T-helper 2 cell treated with Interferon-gamma antibody and Interleukin-4, amounts not matched to agents 100 ng/mL and 5 ng/mL, for 36 hours (primary cell): ENCODE measurements around the gene SCLY. TPM values are rescaled to one million over a fixed set of nuclear protein-coding genes. Genes with fewer than 3 reads are reported as not detected.
"Not testable (repeated sequence)": the region's sequence is repeated elsewhere in the genome, so short reads cannot be mapped to it uniquely, and the experiment has no call there.

Source experiments
- intact Hi-C: fragments of 100-400 bp; cut with micrococcal nuclease; formaldehyde crosslinking; loops from one replicate; pipeline ENCODE4 v1.15.1; 2023
- total RNA-seq: library from RNA; stranded (reverse); gene quantifications from 2 replicates; pipeline ENCODE4 v1.2.3, GENCODE V29; 2022

SCLY gene
- total RNA-seq, 1 donor from 2014 or later, result 40.4 TPM

DNA sequence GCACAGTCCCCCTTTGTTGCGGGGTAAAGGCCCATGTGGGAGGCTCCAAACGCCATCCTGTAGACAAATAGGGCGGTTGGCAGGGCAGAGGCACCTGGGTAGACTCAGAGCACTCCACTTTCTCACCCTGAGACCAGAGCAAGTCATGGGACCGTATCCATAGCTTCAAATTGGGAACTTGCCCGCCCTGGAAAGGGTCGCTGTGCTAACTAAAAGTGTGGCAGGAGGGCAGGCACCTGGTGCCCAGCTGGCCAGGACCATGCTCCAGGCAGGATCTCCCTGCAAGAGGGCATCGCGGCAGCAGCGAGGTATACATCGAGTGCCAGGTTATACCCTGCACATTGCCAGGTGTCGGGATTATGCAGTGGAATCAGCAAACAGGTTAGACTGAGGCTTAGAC lies 20.8 kb upstream of the SCLY start:
- intact Hi-C loops, result no loop called here

DNA sequence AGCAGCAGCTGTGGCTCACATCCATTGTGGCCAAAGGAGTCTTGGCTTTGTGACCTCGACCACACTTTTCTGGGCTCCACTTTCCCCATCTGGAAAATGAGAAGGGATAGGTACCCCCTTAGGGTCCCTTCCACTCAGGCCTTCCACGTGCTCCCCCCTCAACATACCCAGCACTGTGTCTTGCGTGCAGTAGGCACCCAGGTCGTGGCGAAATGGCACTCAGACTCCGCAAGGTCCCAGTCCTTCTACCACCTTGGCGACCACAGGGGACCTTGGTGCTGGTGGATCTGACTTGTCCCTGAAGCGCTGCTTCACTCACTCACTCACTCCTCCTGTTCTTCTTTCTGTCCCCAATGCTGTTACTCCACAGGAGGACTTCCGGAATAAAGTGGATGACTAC lies 19.9 kb upstream of the SCLY start:
- intact Hi-C loops, result no loop called here

DNA sequence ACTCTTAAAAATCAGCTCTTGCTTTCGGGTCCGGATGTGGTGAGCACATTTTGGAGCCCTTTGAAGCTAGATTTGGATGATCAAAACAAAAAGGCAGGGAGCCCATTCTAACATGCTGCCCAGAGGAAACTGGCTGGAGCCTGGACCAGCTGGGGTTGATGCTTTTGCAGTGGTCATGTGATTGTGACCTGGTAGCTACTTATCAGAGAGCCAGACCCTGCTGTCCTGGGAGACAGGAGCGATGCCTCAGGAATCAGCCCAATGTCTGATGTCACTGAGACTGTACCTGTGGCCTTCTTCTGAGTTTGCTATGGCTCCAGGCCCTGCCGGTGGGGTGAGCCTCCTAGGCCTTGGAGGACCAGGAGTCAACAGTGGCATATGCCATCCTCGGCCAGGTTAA lies 18.7 kb upstream of the SCLY start:
- intact Hi-C loops, result no loop called here

DNA sequence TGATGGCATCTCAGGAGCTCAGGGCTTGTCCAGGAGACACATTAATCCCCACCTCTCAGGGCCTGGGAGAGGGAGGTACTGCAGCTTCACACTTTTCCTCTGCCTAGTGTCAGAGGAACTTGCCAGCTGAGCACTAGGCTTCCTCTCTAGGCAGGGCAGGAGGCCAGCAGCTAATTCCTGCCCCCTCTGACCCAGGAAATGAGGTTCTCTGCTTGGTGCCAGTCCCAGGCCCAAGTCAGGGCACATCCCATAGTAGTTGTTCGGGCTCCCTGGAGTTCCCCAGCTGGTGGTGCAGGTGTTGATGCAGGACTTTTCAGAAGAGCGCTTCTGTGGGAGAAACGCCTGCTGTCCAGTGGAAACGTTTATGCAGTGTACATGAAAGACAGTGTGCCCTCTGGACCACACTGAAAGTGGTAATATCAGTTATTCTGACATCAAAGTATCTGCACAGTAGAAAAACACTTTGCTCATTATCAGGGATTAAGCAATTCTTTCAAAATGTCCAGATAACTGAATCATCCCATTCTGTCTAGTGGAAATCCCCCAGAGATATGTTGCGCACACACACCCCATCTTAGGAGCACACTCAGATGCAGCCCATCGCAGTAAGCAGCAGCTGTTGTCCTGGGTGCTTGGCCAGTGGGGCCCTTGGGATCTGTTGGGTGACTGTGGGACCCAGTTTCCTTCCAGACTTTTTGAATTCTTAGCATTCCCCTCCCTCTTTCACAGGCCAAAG lies 17.8 kb upstream of the SCLY start:
- intact Hi-C loops, result no loop called here

DNA sequence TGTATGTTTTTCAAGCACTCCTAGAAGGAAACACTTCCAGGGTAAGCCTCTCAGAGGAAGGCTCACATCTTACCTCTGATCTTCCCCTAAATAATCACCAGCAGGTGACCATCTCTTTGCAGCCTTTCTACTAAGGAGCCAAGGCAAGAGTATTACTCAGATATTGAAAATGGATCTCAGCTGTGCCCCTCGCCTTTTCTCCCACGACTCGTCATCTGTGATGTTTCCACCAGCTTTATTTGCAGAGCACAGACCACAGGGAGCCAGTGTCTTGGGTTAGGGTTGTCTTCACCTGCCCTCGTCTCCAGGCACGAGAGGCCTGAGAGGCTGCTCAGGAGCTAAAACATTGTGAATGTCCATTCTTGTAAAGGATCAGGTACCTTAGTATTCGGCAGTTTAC lies 16.9 kb upstream of the SCLY start:
- intact Hi-C loops, result no loop called here

DNA sequence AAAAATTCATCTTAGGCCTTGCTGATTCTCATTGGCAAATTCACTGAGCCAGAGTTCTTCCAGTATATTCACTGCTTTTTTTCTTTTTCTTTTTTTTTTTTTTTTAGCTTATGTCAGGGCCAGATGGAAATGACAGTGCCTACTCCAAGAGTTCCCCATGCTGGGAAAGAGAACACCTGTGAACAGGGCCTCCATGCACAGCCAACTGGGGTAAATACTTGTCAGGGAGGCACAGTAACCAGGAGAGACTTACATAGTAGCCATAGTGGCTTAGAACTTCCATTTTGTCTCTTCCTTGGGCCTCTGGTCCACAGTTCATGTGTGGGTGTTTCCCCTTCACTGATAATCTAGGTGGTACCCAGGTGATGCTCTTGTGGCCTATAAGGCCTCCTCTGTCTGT lies 15.2 kb upstream of the SCLY start:
- intact Hi-C loops, result no loop called here

DNA sequence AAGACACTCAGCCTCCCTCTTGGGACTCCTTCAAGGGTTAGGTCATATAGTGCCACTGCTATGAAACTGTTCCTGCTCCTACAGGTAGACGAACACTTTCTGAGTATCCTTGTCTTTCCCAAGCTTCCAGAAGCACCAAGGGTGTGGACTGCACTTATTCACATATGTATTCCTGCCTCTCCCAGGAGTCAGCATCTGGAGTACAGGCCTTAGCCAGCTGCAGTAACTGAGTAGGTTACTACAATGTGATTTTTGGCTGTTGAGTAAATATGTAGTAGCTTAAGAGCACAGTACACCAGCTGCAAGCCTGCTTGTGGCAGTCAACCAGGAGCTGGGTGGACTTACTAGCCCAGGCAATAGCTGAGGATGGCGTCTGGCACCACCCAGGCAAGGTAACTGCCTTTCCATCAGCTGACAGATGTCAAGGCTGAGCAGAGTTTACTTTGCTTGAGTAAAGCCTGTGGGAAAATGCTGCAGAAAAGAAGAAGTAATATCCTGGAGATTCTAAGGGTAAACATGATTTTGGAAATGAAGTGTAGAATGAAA lies 14.0 kb upstream of the SCLY start:
- intact Hi-C loops, result no loop called here

DNA sequence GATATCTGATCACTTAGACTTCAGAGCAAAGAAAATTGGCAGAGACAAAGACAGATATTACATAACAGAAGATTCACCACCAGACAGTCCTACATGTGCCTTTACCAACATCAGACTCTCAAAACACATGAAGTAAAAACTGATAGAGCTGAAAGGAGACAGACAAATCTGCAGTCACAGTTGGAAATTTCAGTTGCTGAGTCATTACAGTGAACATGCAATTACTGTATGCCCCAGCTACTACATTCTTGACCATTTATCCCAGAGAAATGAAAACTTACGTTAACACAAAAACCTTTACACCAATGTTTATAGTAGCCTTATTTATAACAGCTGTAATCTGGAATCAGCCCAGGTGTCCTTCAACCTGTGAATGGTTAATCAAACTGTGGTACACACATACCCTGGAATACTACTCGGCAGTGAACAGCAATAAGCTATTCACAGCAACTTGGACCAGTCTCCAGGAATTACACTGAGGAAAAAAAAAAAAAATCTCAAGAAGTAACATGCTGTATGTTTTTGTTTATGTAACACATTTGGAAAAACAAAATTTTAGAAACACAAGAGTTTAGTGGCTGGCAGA lies 7.5 kb upstream of the SCLY start:
- intact Hi-C loops, result no loop called here

DNA sequence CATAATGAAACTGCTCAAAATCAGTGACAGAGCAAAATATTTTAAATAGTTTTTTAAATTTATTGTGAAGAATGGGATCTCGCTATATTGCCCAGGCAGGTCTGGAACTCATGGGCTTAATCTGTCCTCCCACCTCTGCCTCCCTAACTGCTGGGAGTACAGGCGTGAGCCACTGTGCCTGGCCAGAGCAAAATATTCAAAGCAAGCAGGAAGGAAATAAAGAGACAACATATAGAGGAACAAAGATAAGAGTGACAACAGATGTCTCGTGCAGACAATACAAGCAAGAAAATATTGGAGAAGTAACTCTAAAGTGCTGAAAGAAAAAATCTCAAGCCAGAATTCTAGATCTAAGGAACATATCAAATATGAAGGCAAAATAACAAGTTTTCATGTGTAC lies 5.0 kb upstream of the SCLY start:
- intact Hi-C loops, result no loop called here

DNA sequence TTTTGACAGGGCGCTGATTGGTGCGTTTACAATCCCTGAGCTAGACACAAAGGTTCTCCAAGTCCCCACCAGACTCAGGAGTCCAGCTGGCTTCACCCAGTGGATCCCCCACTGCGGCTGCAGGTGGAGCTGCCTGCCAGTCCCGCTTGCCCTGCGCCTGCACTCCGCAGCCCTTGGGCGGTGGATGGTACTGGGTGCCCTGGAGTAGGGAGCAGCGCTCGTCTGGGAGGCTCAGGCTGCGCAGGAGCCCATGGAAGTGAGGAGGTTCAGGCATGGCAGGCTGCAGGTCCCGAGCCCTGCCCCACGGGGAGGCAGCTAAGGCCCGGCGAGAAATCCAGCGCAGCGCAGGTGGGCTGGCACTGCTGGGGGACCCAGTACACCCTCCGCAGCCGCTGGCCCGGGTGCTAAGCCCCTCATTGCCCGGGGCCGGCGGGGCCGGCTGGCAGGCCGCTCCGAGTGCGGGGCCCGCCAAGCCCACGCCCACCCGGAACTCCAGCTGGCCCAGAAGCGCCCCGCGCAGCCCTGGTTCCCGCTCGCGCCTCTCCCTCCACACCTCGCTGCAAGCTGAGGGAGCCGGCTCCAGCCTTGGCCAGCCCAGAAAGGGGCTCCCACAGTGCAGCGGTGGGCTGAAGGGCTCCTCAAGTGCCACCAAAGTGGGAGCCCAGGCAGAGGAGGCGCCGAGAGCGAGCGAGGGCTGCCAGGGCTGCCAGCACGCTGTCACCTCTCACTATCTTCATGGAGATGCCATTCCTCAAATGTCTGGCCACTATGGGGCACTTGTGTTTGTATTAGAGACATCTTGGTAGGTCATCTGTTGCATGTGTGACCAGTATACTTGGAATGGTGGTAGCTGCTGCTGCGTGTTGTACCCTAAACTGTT lies 2.9 kb upstream of the SCLY start:
- intact Hi-C loops, result not testable (repeated sequence)

DNA sequence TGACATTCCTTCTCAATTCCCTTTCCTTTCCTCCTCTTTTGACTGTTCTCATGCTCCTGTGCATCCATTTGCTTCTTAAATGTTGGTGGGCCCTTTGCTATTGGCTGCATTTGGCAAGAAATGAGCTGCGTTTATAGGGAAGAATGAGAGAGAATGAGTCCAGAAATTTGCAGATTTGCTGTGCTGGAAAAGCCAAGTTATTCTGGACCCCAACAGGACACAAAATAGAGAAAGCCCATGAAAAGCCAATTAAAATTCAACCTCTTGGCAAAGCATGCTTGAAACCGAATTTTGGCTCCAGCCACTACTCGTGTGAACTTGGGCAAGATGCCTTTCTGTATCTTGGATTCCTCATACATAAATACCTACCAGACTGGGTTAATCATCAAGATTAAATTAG lies 1.3 kb upstream of the SCLY start:
- intact Hi-C loops, result no loop called here

DNA sequence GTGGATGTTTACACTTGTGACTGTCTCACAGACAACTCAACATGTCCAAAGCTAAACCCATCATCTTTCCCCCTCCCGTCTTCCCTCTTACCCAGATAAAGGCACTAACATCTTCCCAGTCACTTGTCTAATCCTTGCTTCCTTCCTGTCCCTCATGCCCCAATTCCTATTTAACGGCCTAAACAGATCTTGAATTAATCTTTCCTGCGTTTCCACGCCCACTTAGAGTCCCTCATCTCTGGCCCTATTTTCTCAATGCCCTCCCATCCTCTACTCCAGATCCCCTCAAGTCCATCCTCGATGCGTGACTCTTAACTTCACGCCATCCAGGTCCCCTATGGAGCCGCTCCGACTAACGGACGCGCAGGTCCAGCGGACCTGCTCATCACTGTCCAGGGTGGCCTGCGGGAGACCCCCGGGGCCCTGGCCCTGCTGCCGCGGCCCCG lies 682 bp upstream of the SCLY start:
- intact Hi-C loops, result loop anchor here (1.0 to 2.0 kb wide), 7 partner anchors 62 to 367 kb away; partner anchors contain the start of genes HES6, ILKAP and PER2

DNA sequence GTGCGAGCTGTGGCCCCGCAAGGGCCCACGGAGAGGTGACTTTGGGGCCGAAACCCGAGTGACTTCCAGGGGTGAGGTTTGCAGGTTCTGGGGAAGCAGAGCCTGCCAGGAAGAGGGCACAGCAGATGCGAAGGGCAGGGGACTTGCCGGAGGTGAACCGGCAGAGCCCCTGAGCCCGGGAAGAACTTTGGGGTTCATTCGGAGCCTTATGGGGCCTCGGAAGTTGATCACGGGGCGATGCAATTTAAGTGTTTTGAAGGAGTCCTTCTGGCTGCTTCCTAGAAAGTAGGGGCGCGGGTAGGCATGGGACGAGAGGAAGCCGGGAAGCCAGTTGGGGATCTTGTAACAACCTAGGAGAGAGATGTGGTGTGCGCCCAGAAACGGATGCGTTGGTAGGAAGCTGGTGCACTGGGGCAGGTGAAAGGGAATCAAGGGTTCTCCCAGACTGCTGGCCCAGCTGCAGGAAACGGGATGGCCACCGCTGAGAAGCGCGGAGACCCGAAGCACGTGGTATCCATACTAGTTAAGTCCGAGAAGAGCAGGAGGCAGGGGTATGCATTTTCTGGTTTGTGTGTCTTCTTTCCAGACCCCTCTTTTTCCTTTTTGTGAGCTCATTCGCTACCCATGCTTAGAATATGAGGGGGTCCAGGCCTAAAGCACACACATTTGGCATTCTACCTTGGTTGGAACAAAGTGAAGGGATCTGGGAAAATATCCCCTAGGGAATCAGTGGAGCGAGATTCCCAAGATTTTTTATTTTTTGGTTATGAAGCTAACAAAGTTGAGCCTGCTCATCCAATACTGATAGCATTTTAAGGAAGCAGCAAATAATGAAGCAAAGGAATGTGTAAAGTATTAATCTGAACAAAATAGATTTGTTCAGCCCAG lies 758 bp downstream of the SCLY start:
- intact Hi-C loops, result loop anchor here (2.0 kb wide), 4 partner anchors 139 to 369 kb away; partner anchors contain the start of genes ILKAP and PER2

DNA sequence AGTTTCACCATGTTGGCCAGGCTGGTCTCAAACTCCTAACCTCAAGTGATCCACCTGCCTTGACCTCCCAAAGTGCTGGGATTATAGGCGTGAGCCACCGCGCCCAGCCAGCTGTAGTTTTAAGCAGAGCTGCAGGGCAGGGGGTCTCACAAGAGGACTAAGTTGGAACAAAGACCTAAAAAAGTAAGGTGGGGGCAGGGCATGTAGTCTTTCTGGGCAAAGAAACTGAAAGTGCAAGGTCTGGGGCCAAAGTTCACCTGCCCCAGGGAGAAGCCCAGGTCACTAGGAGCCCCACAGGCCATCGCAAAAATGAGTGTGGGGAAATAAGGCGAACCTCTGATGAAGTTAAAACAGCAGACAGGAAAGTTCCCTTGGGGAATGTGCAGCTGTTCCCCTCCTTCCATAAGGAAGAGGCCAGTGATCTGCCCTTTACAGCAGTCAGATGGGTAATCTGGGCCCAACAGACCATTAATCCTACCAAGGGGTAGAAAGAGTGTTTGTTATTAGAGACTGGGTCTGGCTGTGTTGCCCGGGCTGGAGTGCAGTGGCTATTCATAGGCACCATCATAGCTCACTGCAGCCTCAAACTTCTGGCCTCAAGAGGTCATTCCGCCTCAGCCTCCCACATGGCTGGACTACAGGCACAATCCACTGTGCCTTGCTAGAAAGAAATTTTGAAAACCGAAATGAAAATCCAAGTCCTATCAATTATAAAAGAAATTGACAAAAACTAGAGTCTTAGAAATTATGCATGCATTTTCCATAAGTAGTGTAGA lies 2.8 kb downstream of the SCLY start:
- intact Hi-C loops, result no loop called here

DNA sequence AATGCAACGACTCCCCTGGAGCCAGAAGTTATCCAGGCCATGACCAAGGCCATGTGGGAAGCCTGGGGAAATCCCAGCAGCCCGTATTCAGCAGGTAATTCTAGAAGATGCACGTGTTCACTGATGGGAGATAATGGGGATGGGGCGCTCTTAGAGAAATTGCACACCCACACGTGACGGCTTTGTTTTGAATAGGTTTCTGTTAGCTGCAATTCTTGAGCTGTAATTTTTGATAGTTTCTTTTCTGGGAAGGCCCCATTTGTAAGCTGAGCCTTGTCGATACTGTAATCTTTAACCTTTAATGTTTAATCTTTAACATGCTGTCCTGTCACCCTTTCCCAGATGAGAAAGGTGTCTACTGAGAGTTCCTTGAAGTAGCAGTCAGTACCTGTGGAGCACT lies 3.6 kb downstream of the SCLY start:
- intact Hi-C loops, result no loop called here

DNA sequence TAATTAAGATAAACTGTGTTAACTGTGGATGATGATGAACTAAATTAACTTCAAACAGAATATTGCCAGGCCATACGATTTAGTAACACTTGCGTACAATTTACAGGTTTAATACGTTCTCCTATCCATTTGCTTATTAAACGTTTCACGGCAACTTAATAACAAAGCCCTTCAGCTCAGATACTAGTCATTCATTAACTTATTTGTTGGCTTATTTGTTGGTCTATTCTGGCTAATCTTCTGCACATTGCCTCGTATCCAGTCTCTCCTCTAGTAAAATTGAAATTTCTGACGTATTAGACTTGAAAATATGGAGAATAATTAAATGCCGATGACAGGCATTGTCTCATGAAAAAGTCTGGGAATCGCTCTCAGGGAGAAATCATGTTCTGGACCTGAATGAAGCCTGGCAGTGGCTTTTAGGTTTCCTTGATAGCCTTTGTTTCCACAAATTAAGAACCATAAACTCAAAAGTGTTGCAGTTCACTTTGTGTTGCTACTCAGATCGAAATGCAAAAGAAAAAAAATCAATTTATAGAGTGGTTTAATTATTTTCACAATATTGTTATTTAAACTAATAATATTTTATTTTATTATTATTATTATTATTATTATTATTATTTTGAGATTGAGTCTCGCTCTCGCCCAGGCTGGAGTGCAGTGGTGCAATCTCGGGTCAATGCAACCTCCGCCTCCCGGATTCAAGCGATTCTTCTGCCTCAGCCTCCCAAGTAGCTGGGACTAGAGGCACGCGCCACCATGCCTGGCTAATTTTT lies 4.5 kb downstream of the SCLY start:
- intact Hi-C loops, result no loop called here

DNA sequence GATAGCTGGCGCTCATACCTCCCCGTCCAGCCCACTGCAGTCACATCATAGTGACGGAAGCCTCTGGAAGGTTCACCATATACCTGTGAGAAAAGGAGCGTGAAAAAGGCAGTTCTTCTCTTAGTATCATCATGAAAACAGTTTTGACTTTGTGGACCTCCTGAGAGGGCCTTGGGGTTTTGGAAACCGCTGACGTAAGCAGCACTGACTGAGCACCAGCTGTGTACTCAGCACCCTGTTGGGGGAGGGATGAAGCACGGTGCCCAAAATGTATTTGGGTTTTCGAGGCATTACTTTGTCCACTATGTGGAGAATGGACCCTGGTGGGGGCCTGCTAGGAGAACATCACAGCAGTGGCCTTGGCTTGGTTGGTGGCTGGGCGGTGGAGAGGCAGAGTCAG lies 5.4 kb downstream of the SCLY start:
- intact Hi-C loops, result no loop called here

DNA sequence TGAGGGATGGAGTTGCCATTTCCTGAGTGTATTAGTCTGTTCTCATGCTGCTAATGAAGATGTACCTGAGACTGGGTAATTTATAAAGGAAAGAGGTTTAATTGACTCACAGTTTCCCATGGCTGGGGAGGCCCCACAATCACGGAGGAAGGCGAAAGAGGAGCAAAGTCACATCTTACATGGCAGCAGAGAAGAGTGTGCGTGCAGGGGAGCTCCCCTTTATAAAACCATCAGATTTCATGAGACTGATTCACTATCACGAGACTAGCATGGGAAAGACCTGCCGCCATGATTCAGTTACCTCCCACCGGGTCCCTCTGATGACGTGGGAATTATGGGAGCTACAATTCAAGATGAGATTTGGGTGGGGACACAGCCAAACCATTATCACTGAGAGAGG lies 5.9 kb downstream of the SCLY start:
- intact Hi-C loops, result not testable (repeated sequence)

DNA sequence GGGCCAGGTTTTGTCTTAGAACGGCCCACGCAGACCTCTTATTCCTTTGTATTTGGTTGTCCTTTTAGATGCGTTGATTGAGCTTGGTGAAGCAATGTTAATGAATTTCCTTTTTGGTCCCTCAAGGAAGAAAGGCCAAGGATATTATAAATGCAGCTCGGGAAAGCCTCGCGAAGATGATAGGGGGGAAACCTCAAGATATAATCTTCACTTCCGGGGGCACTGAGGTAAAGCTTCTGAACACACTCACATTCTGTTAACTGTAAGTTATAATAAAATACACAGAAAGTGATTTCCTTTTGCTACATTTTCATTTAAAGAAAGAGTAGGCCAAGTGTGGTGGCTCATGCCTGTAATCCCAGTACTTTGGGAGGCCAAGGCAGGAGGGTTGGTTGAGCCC lies 7.1 kb downstream of the SCLY start:
- intact Hi-C loops, result no loop called here
